Ovary (tissue), 9 donors: ENCODE results near the gene FLYWCH2. TPM values are rescaled to one million over a fixed set of nuclear protein-coding genes. Genes with fewer than 3 reads are reported as not detected.

Experiments used
- DNase-seq, 5 donors: peaks; one replicate each; pipeline ENCODE4 v3.0.0-alpha.2; 2019 to 2020
- H3K27ac ChIP-seq, 2 donors: fragments of 200-600 bp; one replicate each; pipeline versions ENCODE4 v1.5.1 to v1.8.0; 2019 to 2022
- H3K27me3 ChIP-seq: fragments of 200-600 bp; one replicate; pipeline ENCODE4 v1.8.0; 2022
- H3K36me3 ChIP-seq: fragments of 200-600 bp; sonication (generic); one replicate; pipeline ENCODE4 v1.5.1; 2019
- H3K4me1 ChIP-seq: one replicate; pipeline ENCODE4 v1.8.1; 2013; ENCODE audit warnings: mild to moderate bottlenecking, moderate library complexity; ENCODE audit not compliant: insufficient read depth
- H3K4me3 ChIP-seq: fragments of 200-600 bp; sonication (generic); one replicate; pipeline ENCODE4 v1.5.1; 2017
- H3K9me3 ChIP-seq, 2 donors: fragments of 200-600 bp in 1 of 2; sonication (generic) in 1 of 2; one replicate each; pipeline versions ENCODE4 v1.5.1 to v1.8.1; 2013 to 2019; ENCODE audit warnings: mild to moderate bottlenecking in 1 of 2, moderate library complexity in 1 of 2
- EP300 ChIP-seq: sonication (generic); formaldehyde crosslinking; IDR thresholded peaks from one replicate; pipeline ENCODE4 v1.6.1; 2017; ENCODE audit warnings: antibody characterized with exemption
- POLR2A ChIP-seq: fragments of 450-650 bp; IDR thresholded peaks from one replicate; pipeline ENCODE4 v1.6.1; 2017; ENCODE audit warnings: antibody characterized with exemption, mild to moderate bottlenecking, moderate library complexity
- WGBS, 3 donors: extraction: QIAGEN DNeasy Blood & Tissue Kit in 1 of 3; methylation state at CpG; one replicate each; pipeline versions ENCODE4 v1.1.5 to v1.1.7; 2013 to 2017; 5-methylcytosine and 5-hydroxymethylcytosine counted together
- intact Hi-C, 4 donors: fragments of 100-400 bp; cut with DNase I; formaldehyde crosslinking; loops; one replicate each; pipeline versions ENCODE4 v1.11.0 to v1.15.1; 2022 to 2023
- polyA plus RNA-seq, 2 donors: library from polyadenylated mRNA; stranded (reverse); fragments of 200-250 nt in 1 of 2; fragments of 350-450 nt in 1 of 2; fragmentation: Illumina TruSeq in 1 of 2; extraction: RNeasy Lipid Tissue Mini Kit (QIAGEN cat#74804) in 1 of 2; gene quantifications; one replicate each; pipeline ENCODE4 v1.2.3, GENCODE V29; 2013 to 2014
- total RNA-seq, 7 donors: library from RNA; depleted of rRNA in 2 of 7; stranded (reverse); fragments of >200 nt in 2 of 7; fragmentation: NEBNext Ultra II Directional in 3 of 7; extraction: Animal tissue kit (Norgen Biotek cat#: 25700) in 3 of 7; gene quantifications; one replicate each; pipeline versions ENCODE4 v1.1.0 to v1.2.4, GENCODE V29; 2016 to 2023
- TF ChIP-seq, protein P1 (sequence below), 3 donors: fragments of 450-650 bp in 2 of 3; fragments of 200-600 bp in 1 of 3; IDR thresholded peaks; one replicate each; pipeline versions ENCODE4 v1.5.1 to v1.8.0; 2016 to 2022; ENCODE audit warnings: antibody characterized with exemption in 3 of 3, mild to moderate bottlenecking in 1 of 3
- donor health status: DM: no; HTN: no; CAD: no; lungs with moderate emphysema.
- donor health status: DM: no; HTN: no; CAD: no.
- donor health status: Bipolar disorder and iron deficiency.
- donor health status: DM: yes; HTN: yes; CAD: no.
- donor health status: DM: no; HTN: no; CAD: no.
- donor health status: DM: yes; HTN: yes; CAD: no.

Gene FLYWCH2
- total and polyA plus RNA-seq, 9 donors = 3.0 to 50.9 (median 30.6) TPM

DNA sequence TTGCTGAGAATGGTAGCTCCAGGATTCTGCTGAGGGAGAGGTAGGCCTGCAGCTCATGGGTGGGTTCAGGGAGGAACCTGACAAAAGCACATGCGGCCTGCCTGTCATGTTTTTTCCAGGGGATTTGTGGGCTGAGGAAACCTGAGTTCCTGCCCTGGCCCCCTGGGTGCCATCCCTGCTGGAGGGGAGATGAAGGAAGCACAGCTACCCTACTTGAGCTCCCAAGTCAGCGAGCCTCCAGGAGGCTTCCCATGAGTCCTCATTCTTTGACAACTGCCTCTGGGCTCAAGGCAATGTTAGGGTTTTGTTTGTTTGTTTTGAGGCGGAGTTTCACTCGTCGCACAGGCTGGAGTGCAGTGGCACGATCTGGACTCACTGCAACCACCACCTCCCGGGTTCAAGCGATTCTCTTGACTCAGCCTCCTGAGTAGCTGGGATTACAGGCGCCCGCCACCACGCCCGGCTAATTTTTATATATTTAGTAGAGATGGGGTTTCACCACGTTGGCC, 16.6 kb downstream of the FLYWCH2 start:
- no peaks in the 10 kb centered on the region for H3K9me3 ChIP-seq
- DNase-seq = no peak
- WGBS, 3 donors = 86 to 90% (median 87%) methylated on average over 13 of the region's 13 CpGs
- intact Hi-C loops = no loop called here
- no peaks in the 10 kb centered on the region for H3K4me1 ChIP-seq
- TF ChIP-seq, protein P1, sequence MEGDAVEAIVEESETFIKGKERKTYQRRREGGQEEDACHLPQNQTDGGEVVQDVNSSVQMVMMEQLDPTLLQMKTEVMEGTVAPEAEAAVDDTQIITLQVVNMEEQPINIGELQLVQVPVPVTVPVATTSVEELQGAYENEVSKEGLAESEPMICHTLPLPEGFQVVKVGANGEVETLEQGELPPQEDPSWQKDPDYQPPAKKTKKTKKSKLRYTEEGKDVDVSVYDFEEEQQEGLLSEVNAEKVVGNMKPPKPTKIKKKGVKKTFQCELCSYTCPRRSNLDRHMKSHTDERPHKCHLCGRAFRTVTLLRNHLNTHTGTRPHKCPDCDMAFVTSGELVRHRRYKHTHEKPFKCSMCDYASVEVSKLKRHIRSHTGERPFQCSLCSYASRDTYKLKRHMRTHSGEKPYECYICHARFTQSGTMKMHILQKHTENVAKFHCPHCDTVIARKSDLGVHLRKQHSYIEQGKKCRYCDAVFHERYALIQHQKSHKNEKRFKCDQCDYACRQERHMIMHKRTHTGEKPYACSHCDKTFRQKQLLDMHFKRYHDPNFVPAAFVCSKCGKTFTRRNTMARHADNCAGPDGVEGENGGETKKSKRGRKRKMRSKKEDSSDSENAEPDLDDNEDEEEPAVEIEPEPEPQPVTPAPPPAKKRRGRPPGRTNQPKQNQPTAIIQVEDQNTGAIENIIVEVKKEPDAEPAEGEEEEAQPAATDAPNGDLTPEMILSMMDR (IDR thresholded peaks at IDR 0.05) = no peak
- no peak for TF ChIP-seq EP300
- TF ChIP-seq POLR2A = no peak
- H3K36me3 ChIP-seq = no peaks in the 10 kb centered on the region
- no peak overlapping the region for H3K27ac ChIP-seq
- H3K27me3 ChIP-seq = no peaks in the 10 kb centered on the region
- H3K4me3 ChIP-seq = no peak overlapping the region

DNA sequence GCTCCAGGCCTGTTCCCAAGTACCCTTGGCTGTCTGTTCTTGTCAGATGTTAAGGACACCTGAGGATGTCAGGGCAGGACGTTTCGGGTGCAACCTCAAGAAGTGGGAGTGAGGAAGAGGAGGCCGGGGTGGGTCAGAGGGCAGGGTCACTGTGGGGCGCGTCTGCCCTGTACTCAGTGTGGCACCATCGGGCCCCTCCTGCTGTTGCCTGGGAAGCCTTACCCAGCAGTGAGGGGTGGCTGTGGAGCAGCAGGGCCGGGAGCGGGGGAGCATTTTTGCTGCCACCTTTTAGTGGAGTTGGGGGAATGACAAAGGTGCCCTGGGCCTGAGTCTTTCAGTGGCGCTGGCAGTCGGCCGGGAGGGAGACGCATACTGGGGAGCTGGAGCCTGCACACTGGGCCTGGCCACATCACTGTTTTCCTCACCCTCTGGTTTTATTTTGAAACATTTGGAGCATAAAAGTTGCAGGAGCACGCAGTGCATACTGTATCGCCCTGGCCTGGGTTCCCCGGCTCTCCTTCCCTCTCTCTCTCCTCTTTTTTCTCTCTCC, 17.6 kb downstream of the FLYWCH2 start:
- H3K9me3 ChIP-seq = no peaks in the 10 kb centered on the region
- TF ChIP-seq EP300 = no peak
- TF ChIP-seq POLR2A = no peak
- TF ChIP-seq, protein P1 (IDR thresholded peaks at IDR 0.05) = no peak
- no peaks in the 10 kb centered on the region for H3K27me3 ChIP-seq
- intact Hi-C loops = no loop called here
- 81 to 91% (median 85%) methylated on average over 15 of the region's 15 CpGs for WGBS, 3 donors
- no peak overlapping the region for H3K4me3 ChIP-seq
- no peak for DNase-seq
- H3K36me3 ChIP-seq = no peaks in the 10 kb centered on the region
- H3K27ac ChIP-seq = no peak overlapping the region
- H3K4me1 ChIP-seq = no peaks in the 10 kb centered on the region

DNA sequence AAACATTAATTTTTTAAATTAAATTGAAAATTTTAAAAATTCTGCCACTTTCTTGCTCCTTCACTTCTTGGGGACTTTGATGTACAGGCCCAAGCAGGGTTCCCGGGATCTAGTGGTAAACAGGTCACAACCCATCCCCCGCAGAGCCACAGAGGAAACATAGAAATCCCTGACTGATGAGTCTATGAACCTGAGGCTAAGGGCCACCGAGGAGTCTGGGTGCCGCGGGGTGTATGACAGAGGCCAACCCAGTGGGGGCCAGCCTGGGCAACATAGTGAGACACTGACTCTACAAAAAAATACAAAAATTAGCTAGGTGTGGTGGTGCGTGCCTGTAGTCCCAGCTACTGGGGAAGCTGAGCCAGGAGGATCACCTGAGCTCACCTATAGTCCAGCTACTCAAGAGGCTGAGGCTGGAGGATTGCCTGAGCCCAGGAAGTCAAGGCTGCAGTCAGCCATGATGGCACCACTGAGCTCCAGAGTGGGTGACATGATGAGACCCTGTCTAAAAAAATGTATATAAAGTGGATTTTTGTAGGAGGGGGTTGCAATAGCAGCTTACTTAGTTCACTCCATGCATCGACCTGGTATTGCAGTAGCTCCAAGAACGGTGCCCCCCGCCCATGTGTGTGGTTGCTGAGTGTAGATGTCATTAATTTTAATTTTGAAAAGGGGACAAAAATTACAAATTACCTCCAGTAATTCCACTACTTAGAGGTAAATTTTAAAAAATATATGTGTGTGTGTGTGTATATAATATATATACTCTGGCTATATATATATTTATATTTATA, 19.5 kb downstream of the FLYWCH2 start:
- H3K27me3 ChIP-seq = no peaks in the 10 kb centered on the region
- no peaks in the 10 kb centered on the region for H3K9me3 ChIP-seq
- no peaks in the 10 kb centered on the region for H3K36me3 ChIP-seq
- no peak overlapping the region for H3K27ac ChIP-seq
- H3K4me3 ChIP-seq = no peak overlapping the region
- no peaks in the 10 kb centered on the region for H3K4me1 ChIP-seq
- no peak for DNase-seq
- intact Hi-C loops = no loop called here
- TF ChIP-seq POLR2A (no peak), EP300 (no peak)
- TF ChIP-seq, protein P1 (IDR thresholded peaks at IDR 0.05) = no peak
- WGBS, 3 donors = 92 to 93% (median 93%) methylated on average over 9 of the region's 9 CpGs

DNA sequence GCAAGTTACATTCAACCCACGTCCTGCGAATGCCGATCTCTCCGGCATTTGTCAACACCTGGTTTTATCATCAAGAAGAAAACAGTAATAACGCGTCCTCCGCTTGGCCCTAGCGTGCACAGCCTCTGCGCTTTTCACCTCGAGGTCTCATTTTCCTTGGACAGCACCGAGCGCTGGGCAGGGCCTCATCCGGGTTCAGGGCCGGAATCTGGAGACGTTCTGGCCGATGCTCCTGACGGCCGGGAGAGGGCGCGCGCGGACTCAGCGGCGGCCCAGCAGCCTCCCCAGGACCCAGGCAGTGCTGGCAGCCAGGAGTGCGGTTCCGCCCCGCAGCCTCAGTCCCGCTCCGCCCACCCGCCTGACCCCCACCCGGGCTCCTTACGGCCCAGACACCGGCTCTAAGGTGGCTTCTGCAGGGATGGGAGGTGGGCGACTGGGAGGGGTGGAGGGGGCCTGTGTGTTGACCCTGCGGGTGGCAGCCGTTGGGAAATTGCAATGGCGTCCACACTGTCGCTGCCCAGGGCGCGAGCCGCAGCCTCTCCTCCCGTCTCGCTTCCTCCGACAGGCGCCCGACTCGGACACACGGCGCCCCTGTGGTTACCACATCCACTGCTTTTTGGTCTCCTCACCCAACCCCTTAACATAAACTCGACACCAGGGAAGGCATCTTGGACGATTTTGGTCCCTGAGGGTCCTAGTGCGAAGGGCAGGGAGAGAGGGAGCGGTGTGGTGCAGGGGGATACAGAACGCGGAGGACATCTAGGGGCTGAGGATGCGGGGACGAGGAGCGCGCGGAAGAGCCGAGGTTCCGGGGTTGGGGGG, 21.3 kb downstream of the FLYWCH2 start:
- Histone ChIP-seq H3K27me3 (no peaks in the 10 kb centered on the region), H3K36me3 (no peaks in the 10 kb centered on the region), H3K27ac (peak overlapping the region; percentile 64 to 90), H3K4me3 (peak overlapping the region; percentile 77), H3K4me1 (no peaks in the 10 kb centered on the region), H3K9me3 (no peaks in the 10 kb centered on the region)
- DNase-seq = peak; percentile 78 to 91 (median 84)
- WGBS, 3 donors = 0 to 1% (median 0%) methylated on average over 48 to 62 of the region's 62 CpGs
- TF ChIP-seq POLR2A = no peak
- TF ChIP-seq EP300 = no peak
- TF ChIP-seq, protein P1 (IDR thresholded peaks at IDR 0.05) = peak; percentile 87 to 98 (median 92)
- intact Hi-C loops = no loop called here
